HEK293 (cell line): ENCODE results near the gene MARVELD1.

Source experiments
- BCL11B ChIP-seq: fragments of 450-650 bp; formaldehyde crosslinking; IDR thresholded peaks from 2 replicates; pipeline ENCODE4 v1.5.1; 2016; ENCODE audit warnings: low read depth, missing biosample characterization, missing genetic modification characterization
- GLI4 ChIP-seq: fragments of 450-650 bp; formaldehyde crosslinking; IDR thresholded peaks from 2 replicates; pipeline ENCODE4 v1.5.1; 2016; ENCODE audit warnings: missing biosample characterization, missing genetic modification characterization
- GLIS1 ChIP-seq: fragments of 450-650 bp; formaldehyde crosslinking; IDR thresholded peaks from 2 replicates; pipeline ENCODE4 v1.5.1; 2016; ENCODE audit warnings: missing biosample characterization, missing genetic modification characterization
- KLF8 ChIP-seq: fragments of 450-650 bp; formaldehyde crosslinking; IDR thresholded peaks from 2 replicates; pipeline ENCODE4 v1.5.1; 2016; ENCODE audit warnings: missing biosample characterization, missing genetic modification characterization
- ZBTB20 ChIP-seq: fragments of 450-650 bp; formaldehyde crosslinking; IDR thresholded peaks from 2 replicates; pipeline ENCODE4 v1.5.1; 2016; ENCODE audit warnings: missing biosample characterization, missing genetic modification characterization
- ZEB2 ChIP-seq: fragments of 450-650 bp; formaldehyde crosslinking; IDR thresholded peaks from 2 replicates; pipeline ENCODE4 v1.5.1; 2016; ENCODE audit warnings: missing biosample characterization, missing genetic modification characterization
- ZNF121 ChIP-seq: fragments of 450-650 bp; formaldehyde crosslinking; IDR thresholded peaks from 2 replicates; pipeline ENCODE4 v1.5.1; 2016; ENCODE audit warnings: missing biosample characterization, missing genetic modification characterization
- ZNF146 ChIP-seq: fragments of 450-650 bp; formaldehyde crosslinking; IDR thresholded peaks from 2 replicates; pipeline ENCODE4 v1.5.1; 2016; ENCODE audit warnings: missing biosample characterization, missing genetic modification characterization
- ZNF175 ChIP-seq: fragments of 450-650 bp; formaldehyde crosslinking; IDR thresholded peaks from 2 replicates; pipeline ENCODE4 v1.5.1; 2016; ENCODE audit warnings: missing biosample characterization, missing genetic modification characterization
- ZNF184 ChIP-seq: fragments of 450-650 bp; IDR thresholded peaks from 2 replicates; pipeline ENCODE4 v1.5.1; 2018; ENCODE audit warnings: missing biosample characterization, mild to moderate bottlenecking, missing genetic modification characterization
- ZNF23 ChIP-seq: fragments of 450-650 bp; formaldehyde crosslinking; IDR thresholded peaks from 2 replicates; pipeline ENCODE4 v1.5.1; 2016; ENCODE audit warnings: missing biosample characterization, missing genetic modification characterization, borderline replicate concordance
- ZNF292 ChIP-seq: fragments of 450-650 bp; formaldehyde crosslinking; IDR thresholded peaks from 2 replicates; pipeline ENCODE4 v1.5.1; 2016; ENCODE audit warnings: low read depth, missing biosample characterization, missing genetic modification characterization, borderline replicate concordance
- ZNF354C ChIP-seq: fragments of 450-650 bp; formaldehyde crosslinking; IDR thresholded peaks from 2 replicates; pipeline ENCODE4 v1.5.1; 2016; ENCODE audit warnings: missing biosample characterization, missing genetic modification characterization, low read depth, borderline replicate concordance
- ZNF404 ChIP-seq: fragments of 450-650 bp; formaldehyde crosslinking; IDR thresholded peaks from 2 replicates; pipeline ENCODE4 v1.5.1; 2017; ENCODE audit warnings: missing biosample characterization, missing genetic modification characterization
- ZNF433 ChIP-seq: fragments of 450-650 bp; formaldehyde crosslinking; IDR thresholded peaks from 2 replicates; pipeline ENCODE4 v1.5.1; 2016; ENCODE audit warnings: missing biosample characterization, missing genetic modification characterization, low read depth
- ZNF585B ChIP-seq: fragments of 450-650 bp; formaldehyde crosslinking; IDR thresholded peaks from 2 replicates; pipeline ENCODE4 v1.5.1; 2016; ENCODE audit warnings: missing biosample characterization, missing genetic modification characterization
- ZNF596 ChIP-seq: fragments of 450-650 bp; IDR thresholded peaks from 2 replicates; pipeline ENCODE4 v1.5.0; 2018; ENCODE audit warnings: missing biosample characterization, mild to moderate bottlenecking, missing genetic modification characterization, moderate library complexity
- ZNF624 ChIP-seq: fragments of 450-650 bp; formaldehyde crosslinking; IDR thresholded peaks from 2 replicates; pipeline ENCODE4 v1.5.1; 2017; ENCODE audit warnings: missing biosample characterization, missing genetic modification characterization
- ZNF626 ChIP-seq: fragments of 450-650 bp; sonication (Bioruptor Pico); formaldehyde crosslinking; IDR thresholded peaks from 2 replicates; pipeline ENCODE4 v1.5.1; 2018; ENCODE audit warnings: missing biosample characterization, missing genetic modification characterization, inconsistent platforms
- ZNF747 ChIP-seq: fragments of 450-650 bp; formaldehyde crosslinking; IDR thresholded peaks from 2 replicates; pipeline ENCODE4 v1.5.1; 2016; ENCODE audit warnings: missing biosample characterization, missing genetic modification characterization
- ZNF830 ChIP-seq: fragments of 450-650 bp; IDR thresholded peaks from 2 replicates; pipeline ENCODE4 v1.5.0; 2018; ENCODE audit warnings: missing biosample characterization, missing genetic modification characterization, low read depth, mild to moderate bottlenecking, moderate library complexity
- ZSCAN23 ChIP-seq: fragments of 450-650 bp; formaldehyde crosslinking; IDR thresholded peaks from 2 replicates; pipeline ENCODE4 v1.5.1; 2016; ENCODE audit warnings: missing biosample characterization, missing genetic modification characterization
- TF ChIP-seq, protein P1 (sequence below): fragments of 450-650 bp; formaldehyde crosslinking; IDR thresholded peaks from 2 replicates; pipeline ENCODE4 v1.5.0; 2017; ENCODE audit warnings: missing biosample characterization, missing genetic modification characterization, borderline replicate concordance
- TF ChIP-seq, protein P2 (sequence below): fragments of 450-650 bp; IDR thresholded peaks from 2 replicates; pipeline ENCODE4 v1.5.1; 2018; ENCODE audit warnings: missing biosample characterization, missing genetic modification characterization
- TF ChIP-seq, protein P3 (sequence below): fragments of 450-650 bp; formaldehyde crosslinking; IDR thresholded peaks from 2 replicates; pipeline ENCODE4 v1.5.1; 2016; ENCODE audit warnings: missing biosample characterization, missing genetic modification characterization
- TF ChIP-seq, protein P4 (sequence below): fragments of 450-650 bp; formaldehyde crosslinking; IDR thresholded peaks from 2 replicates; pipeline ENCODE4 v1.5.1; 2016; ENCODE audit warnings: missing biosample characterization, missing genetic modification characterization
- TF ChIP-seq, protein P5 (sequence below): fragments of 450-650 bp; formaldehyde crosslinking; conservative IDR thresholded peaks from 2 replicates; pipeline ENCODE4 v1.5.1; 2016; ENCODE audit warnings: low read depth, missing biosample characterization, missing genetic modification characterization
- TF ChIP-seq, protein P6 (sequence below): fragments of 450-650 bp; formaldehyde crosslinking; IDR thresholded peaks from 2 replicates; pipeline ENCODE4 v1.5.1; 2016; ENCODE audit warnings: missing biosample characterization, missing genetic modification characterization

The MARVELD1 gene

DNA sequence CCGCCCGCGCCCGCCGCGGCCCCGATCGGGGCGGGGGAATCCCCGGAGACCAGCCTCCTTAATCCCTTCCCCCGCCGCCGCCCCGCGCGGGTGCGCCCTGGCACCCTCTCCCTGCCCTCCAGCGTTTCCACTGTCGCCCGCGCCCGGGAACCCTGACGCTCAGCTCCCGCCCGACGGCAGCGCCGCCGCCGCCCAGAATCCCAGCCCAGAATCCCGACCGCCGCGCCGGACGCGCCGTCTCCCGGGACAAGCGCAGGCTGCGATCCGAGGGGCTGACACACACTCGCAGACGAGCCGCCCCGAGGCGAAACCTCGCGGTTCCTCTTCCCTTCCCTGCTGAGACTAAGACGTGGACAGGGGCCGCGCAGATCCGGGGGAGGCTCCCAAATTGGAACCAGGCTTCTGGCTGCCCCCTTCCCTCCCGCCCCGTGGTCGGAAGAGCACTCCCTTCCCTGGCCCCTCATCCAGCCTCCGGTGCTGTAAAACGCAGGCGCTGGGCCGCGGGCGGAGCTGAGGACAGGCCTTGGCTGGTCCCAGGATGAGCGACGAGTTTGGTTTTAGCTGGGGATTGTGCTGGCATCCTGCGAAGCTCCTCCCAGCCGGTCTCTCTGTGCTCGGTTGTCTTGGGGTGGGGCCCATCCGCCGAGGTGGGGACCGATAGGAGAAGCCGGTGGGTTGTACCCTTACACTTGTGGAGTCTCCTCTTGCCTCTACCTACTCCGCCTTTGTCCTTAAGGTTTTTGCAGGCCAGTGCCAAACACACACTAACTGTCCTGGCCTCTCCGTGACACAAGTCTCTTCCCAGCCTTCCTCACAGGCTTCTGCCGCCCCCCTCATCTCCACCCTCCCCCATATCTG lies 1.1 kb downstream of the MARVELD1 start (continued):
- TF ChIP-seq ZNF23 (tag by site-specific recombination): no peak
- TF ChIP-seq ZSCAN23 (tag by site-specific recombination): no peak
- TF ChIP-seq, protein P1, sequence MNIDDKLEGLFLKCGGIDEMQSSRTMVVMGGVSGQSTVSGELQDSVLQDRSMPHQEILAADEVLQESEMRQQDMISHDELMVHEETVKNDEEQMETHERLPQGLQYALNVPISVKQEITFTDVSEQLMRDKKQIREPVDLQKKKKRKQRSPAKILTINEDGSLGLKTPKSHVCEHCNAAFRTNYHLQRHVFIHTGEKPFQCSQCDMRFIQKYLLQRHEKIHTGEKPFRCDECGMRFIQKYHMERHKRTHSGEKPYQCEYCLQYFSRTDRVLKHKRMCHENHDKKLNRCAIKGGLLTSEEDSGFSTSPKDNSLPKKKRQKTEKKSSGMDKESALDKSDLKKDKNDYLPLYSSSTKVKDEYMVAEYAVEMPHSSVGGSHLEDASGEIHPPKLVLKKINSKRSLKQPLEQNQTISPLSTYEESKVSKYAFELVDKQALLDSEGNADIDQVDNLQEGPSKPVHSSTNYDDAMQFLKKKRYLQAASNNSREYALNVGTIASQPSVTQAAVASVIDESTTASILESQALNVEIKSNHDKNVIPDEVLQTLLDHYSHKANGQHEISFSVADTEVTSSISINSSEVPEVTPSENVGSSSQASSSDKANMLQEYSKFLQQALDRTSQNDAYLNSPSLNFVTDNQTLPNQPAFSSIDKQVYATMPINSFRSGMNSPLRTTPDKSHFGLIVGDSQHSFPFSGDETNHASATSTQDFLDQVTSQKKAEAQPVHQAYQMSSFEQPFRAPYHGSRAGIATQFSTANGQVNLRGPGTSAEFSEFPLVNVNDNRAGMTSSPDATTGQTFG (tag by site-specific recombination): no peak
- TF ChIP-seq, protein P2, sequence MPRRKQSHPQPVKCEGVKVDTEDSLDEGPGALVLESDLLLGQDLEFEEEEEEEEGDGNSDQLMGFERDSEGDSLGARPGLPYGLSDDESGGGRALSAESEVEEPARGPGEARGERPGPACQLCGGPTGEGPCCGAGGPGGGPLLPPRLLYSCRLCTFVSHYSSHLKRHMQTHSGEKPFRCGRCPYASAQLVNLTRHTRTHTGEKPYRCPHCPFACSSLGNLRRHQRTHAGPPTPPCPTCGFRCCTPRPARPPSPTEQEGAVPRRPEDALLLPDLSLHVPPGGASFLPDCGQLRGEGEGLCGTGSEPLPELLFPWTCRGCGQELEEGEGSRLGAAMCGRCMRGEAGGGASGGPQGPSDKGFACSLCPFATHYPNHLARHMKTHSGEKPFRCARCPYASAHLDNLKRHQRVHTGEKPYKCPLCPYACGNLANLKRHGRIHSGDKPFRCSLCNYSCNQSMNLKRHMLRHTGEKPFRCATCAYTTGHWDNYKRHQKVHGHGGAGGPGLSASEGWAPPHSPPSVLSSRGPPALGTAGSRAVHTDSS (tag by site-specific recombination): no peak
- TF ChIP-seq, protein P3, sequence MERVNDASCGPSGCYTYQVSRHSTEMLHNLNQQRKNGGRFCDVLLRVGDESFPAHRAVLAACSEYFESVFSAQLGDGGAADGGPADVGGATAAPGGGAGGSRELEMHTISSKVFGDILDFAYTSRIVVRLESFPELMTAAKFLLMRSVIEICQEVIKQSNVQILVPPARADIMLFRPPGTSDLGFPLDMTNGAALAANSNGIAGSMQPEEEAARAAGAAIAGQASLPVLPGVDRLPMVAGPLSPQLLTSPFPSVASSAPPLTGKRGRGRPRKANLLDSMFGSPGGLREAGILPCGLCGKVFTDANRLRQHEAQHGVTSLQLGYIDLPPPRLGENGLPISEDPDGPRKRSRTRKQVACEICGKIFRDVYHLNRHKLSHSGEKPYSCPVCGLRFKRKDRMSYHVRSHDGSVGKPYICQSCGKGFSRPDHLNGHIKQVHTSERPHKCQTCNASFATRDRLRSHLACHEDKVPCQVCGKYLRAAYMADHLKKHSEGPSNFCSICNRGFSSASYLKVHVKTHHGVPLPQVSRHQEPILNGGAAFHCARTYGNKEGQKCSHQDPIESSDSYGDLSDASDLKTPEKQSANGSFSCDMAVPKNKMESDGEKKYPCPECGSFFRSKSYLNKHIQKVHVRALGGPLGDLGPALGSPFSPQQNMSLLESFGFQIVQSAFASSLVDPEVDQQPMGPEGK (tag by site-specific recombination): peak; percentile 77; the same call in 1 of the 2 replicates
- no peak for TF ChIP-seq GLI4 (tag by site-specific recombination)
- no peak for TF ChIP-seq ZNF830 (tag by site-specific recombination)
- TF ChIP-seq ZNF585B (tag by site-specific recombination): no peak
- TF ChIP-seq ZNF433: no peak
- peak; percentile 95 for TF ChIP-seq ZBTB20 (tag by site-specific recombination)
- TF ChIP-seq ZNF146 (tag by site-specific recombination): no peak
- TF ChIP-seq ZNF175: no peak
- TF ChIP-seq, protein P4, sequence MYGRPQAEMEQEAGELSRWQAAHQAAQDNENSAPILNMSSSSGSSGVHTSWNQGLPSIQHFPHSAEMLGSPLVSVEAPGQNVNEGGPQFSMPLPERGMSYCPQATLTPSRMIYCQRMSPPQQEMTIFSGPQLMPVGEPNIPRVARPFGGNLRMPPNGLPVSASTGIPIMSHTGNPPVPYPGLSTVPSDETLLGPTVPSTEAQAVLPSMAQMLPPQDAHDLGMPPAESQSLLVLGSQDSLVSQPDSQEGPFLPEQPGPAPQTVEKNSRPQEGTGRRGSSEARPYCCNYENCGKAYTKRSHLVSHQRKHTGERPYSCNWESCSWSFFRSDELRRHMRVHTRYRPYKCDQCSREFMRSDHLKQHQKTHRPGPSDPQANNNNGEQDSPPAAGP (tag by site-specific recombination): peak; percentile 92
- TF ChIP-seq ZNF354C (tag by site-specific recombination): no peak
- peak; percentile 75 for TF ChIP-seq KLF8 (tag by site-specific recombination)
- TF ChIP-seq ZNF626 (tag by site-specific recombination): no peak
- no peak for TF ChIP-seq GLIS1
- TF ChIP-seq ZEB2 (tag by site-specific recombination): peak; percentile 63; the same call in 1 of the 2 replicates
- no peak for TF ChIP-seq ZNF404
- no peak for TF ChIP-seq ZNF596
- TF ChIP-seq ZNF121 (tag by site-specific recombination): no peak
- TF ChIP-seq, protein P5, sequence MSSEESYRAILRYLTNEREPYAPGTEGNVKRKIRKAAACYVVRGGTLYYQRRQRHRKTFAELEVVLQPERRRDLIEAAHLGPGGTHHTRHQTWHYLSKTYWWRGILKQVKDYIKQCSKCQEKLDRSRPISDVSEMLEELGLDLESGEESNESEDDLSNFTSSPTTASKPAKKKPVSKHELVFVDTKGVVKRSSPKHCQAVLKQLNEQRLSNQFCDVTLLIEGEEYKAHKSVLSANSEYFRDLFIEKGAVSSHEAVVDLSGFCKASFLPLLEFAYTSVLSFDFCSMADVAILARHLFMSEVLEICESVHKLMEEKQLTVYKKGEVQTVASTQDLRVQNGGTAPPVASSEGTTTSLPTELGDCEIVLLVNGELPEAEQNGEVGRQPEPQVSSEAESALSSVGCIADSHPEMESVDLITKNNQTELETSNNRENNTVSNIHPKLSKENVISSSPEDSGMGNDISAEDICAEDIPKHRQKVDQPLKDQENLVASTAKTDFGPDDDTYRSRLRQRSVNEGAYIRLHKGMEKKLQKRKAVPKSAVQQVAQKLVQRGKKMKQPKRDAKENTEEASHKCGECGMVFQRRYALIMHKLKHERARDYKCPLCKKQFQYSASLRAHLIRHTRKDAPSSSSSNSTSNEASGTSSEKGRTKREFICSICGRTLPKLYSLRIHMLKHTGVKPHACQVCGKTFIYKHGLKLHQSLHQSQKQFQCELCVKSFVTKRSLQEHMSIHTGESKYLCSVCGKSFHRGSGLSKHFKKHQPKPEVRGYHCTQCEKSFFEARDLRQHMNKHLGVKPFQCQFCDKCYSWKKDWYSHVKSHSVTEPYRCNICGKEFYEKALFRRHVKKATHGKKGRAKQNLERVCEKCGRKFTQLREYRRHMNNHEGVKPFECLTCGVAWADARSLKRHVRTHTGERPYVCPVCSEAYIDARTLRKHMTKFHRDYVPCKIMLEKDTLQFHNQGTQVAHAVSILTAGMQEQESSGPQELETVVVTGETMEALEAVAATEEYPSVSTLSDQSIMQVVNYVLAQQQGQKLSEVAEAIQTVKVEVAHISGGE (tag by site-specific recombination): peak; percentile 29; the same call in 1 of the 2 replicates
- TF ChIP-seq ZNF292 (tag by site-specific recombination): no peak
- TF ChIP-seq, protein P6, sequence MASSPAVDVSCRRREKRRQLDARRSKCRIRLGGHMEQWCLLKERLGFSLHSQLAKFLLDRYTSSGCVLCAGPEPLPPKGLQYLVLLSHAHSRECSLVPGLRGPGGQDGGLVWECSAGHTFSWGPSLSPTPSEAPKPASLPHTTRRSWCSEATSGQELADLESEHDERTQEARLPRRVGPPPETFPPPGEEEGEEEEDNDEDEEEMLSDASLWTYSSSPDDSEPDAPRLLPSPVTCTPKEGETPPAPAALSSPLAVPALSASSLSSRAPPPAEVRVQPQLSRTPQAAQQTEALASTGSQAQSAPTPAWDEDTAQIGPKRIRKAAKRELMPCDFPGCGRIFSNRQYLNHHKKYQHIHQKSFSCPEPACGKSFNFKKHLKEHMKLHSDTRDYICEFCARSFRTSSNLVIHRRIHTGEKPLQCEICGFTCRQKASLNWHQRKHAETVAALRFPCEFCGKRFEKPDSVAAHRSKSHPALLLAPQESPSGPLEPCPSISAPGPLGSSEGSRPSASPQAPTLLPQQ (tag by site-specific recombination): peak; percentile 99
- TF ChIP-seq ZNF184 (tag by site-specific recombination): no peak
- no peak for TF ChIP-seq ZNF747 (tag by site-specific recombination)
- TF ChIP-seq ZNF624: no peak
- TF ChIP-seq BCL11B (tag by site-specific recombination): no peak
